Mammary epithelial cell (primary cell): Measurements from ENCODE around the gene KCNN3.

ENCODE experiments used
- CTCF ChIP-seq, 2 donors: IDR thresholded peaks in 1 of 2; conservative IDR thresholded peaks in 1 of 2; 2 replicates each; pipeline ENCODE4 v1.5.1; 2011 to 2012; ENCODE audit warnings: inconsistent platforms in 2 of 2, low read length in 2 of 2, mild to moderate bottlenecking in 2 of 2, control low read depth in 1 of 2, low read depth in 1 of 2; ENCODE audit not compliant: insufficient read depth in 1 of 2; ENCODE audit errors: extremely low read depth in 1 of 2
- EZH2 ChIP-seq: IDR thresholded peaks from 2 replicates; pipeline ENCODE4 v1.6.1; 2012; ENCODE audit warnings: low read length, inconsistent platforms, borderline replicate concordance

GRCh38 chr1:154838461-154838860 lies 31.6 kb downstream of the KCNN3 start:
- TF ChIP-seq CTCF (conservative IDR thresholded peaks at IDR 0.05 in 1 of 2, IDR thresholded peaks at IDR 0.05 in 1 of 2; ENCODE audit: extremely low read depth in 1 of 2, insufficient read depth in 1 of 2, low read depth in 1 of 2, low read length in 2 of 2) (no peak), EZH2 (no peak)
